ENCODE measurements around the gene C19orf44.

DNA sequence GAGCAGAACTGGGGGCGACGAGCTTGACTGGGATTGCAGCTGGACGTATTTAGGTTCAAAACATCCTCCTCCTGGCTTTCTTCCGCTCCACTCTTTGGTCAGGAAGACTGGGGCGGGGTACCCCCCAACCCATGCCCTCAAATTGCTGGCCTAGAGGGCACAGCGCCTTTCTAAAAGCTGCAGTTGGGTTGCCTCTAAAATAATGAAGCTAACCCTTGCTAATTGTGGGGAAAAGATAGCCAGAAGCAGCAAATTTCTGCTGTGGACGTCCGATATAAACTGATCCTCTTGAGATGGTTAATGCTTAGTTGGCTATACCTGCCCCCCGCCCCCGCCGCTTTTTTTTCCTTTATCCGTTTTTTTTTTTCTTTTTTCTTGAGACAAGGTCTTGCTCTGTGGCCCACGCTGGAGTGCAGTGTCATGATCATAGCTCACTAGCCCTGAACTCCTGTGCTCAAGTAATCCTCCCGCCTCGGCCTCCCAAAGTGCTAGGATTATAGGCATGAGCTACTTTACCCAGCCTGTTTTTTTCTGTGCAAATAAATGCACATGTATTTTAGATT lies 46.8 kb downstream of the C19orf44 start:
- no peak for TF ChIP-seq POLR2A (IDR thresholded peaks at IDR 0.05; ENCODE audit: extremely low read depth, insufficient read length)
- TF ChIP-seq, protein P1, sequence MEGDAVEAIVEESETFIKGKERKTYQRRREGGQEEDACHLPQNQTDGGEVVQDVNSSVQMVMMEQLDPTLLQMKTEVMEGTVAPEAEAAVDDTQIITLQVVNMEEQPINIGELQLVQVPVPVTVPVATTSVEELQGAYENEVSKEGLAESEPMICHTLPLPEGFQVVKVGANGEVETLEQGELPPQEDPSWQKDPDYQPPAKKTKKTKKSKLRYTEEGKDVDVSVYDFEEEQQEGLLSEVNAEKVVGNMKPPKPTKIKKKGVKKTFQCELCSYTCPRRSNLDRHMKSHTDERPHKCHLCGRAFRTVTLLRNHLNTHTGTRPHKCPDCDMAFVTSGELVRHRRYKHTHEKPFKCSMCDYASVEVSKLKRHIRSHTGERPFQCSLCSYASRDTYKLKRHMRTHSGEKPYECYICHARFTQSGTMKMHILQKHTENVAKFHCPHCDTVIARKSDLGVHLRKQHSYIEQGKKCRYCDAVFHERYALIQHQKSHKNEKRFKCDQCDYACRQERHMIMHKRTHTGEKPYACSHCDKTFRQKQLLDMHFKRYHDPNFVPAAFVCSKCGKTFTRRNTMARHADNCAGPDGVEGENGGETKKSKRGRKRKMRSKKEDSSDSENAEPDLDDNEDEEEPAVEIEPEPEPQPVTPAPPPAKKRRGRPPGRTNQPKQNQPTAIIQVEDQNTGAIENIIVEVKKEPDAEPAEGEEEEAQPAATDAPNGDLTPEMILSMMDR (IDR thresholded peaks at IDR 0.05; ENCODE audit: low read depth, low read length), result no peak
